Fibroblast of lung (primary cell): ENCODE measurements around the gene NOPCHAP1. TPM values are rescaled to one million over a fixed set of nuclear protein-coding genes. Genes with fewer than 3 reads are reported as not detected.

Source experiments
- DNase-seq, 2 donors: peaks; one replicate each; pipeline versions ENCODE4 v3.0.0 to v3.0.0-alpha.2; 2010; ENCODE audit warnings: low read depth in 2 of 2
- H2AFZ ChIP-seq: 2 replicates; pipeline ENCODE4 v1.5.1; 2012; ENCODE audit warnings: low read length, control low read depth, inconsistent platforms
- H3K27ac ChIP-seq: 2 replicates; pipeline ENCODE4 v1.5.1; 2011; ENCODE audit warnings: low read length, control low read depth; ENCODE audit not compliant: insufficient read depth
- H3K27me3 ChIP-seq: 2 replicates; pipeline ENCODE4 v1.5.1; 2011; ENCODE audit warnings: mild to moderate bottlenecking, low read length; ENCODE audit not compliant: control insufficient read depth, insufficient read depth
- H3K36me3 ChIP-seq: 2 replicates; pipeline ENCODE4 v1.5.1; 2011; ENCODE audit warnings: low read length; ENCODE audit not compliant: control insufficient read depth, insufficient read depth
- H3K4me1 ChIP-seq: 2 replicates; pipeline ENCODE4 v1.5.1; 2011; ENCODE audit warnings: low read length; ENCODE audit not compliant: control insufficient read depth, insufficient read depth; ENCODE audit errors: extremely low read depth
- H3K4me2 ChIP-seq: 2 replicates; pipeline ENCODE4 v1.5.1; 2011; ENCODE audit warnings: low read length, control low read depth; ENCODE audit not compliant: insufficient read depth; ENCODE audit errors: extremely low read depth
- H3K4me3 ChIP-seq, 4 experiments: fragments of 200-600 bp in 1 of 4; sonication (generic) in 1 of 4; replicated peaks in 1 of 4; 2 replicates each; pipeline ENCODE4 v1.5.1; 2011 to 2016; ENCODE audit warnings: low read length in 4 of 4, low read depth in 3 of 4, mild to moderate bottlenecking in 3 of 4, control low read depth in 2 of 4, inconsistent platforms in 1 of 4, mixed read lengths in 1 of 4; ENCODE audit not compliant: insufficient read depth in 1 of 4; ENCODE audit errors: control extremely low read depth in 1 of 4
- H3K79me2 ChIP-seq: 2 replicates; pipeline ENCODE4 v1.5.1; 2012; ENCODE audit warnings: mild to moderate bottlenecking, low read length, inconsistent platforms; ENCODE audit not compliant: control insufficient read depth, insufficient read depth
- H3K9ac ChIP-seq: 2 replicates; pipeline ENCODE4 v1.5.1; 2011; ENCODE audit warnings: mild to moderate bottlenecking, low read length, control low read depth; ENCODE audit not compliant: insufficient read depth
- H3K9me3 ChIP-seq: 2 replicates; pipeline ENCODE4 v1.5.1; 2012; ENCODE audit warnings: low read depth, low read length; ENCODE audit not compliant: control insufficient read depth, insufficient read depth
- H4K20me1 ChIP-seq: 2 replicates; pipeline ENCODE4 v1.5.1; 2011; ENCODE audit warnings: low read length; ENCODE audit not compliant: control insufficient read depth, insufficient read depth; ENCODE audit errors: extremely low read depth
- CTCF ChIP-seq, 2 donors: IDR thresholded peaks in 1 of 2; conservative IDR thresholded peaks in 1 of 2; 1 replicate in 1 of 2; 2 replicates in 1 of 2; pipeline ENCODE4 v1.5.1; 2011 to 2012; ENCODE audit warnings: low read length in 2 of 2, control low read depth in 1 of 2, inconsistent platforms in 1 of 2, low read depth in 1 of 2, mild to moderate bottlenecking in 1 of 2
- EZH2 ChIP-seq: IDR thresholded peaks from 2 replicates; pipeline ENCODE4 v1.5.1; 2012; ENCODE audit warnings: low read length, control low read depth, mild to moderate bottlenecking; ENCODE audit errors: missing control alignments
- polyA minus RNA-seq: library from RNA; depleted of rRNA, polyadenylated mRNA; stranded (reverse); fragments of >200 nt; gene quantifications from 2 replicates; pipeline ENCODE4 v1.2.3, GENCODE V29; 2011; ENCODE audit warnings: low replicate concordance
- polyA plus RNA-seq, 2 donors: library from polyadenylated mRNA; depleted of rRNA in 1 of 2; stranded (reverse) in 1 of 2; unstranded in 1 of 2; fragments of >200 nt; gene quantifications; 2 replicates each; pipeline ENCODE4 v1.2.1, GENCODE V29; 2011 to 2012; ENCODE audit warnings: missing spikeins in 1 of 2
- total RNA-seq: library from RNA; depleted of rRNA; stranded (reverse); fragments of >200 nt; gene quantifications from 2 replicates; pipeline ENCODE4 v1.2.1, GENCODE V29; 2014

The NOPCHAP1 gene
- total RNA-seq: 6.4 and 12.2 TPM in 2 replicates
- polyA plus RNA-seq: 4.2 and 7.1 TPM in 2 replicates
- polyA plus RNA-seq (2012): 15.3 and 21.4 TPM in 2 replicates
- 2.6 and 5.0 TPM in 2 replicates for polyA minus RNA-seq

GRCh38 chr12:104986022-104986941 lies at the start of gene NOPCHAP1:
NOPCHAP1 (plus strand) TSS chr12:104986316; CDS start chr12:104986353, 37 bp downstream.
- peak; percentile 78 to 81 for DNase-seq
- no peaks in the 10 kb centered on the region for H3K9me3 ChIP-seq
- TF ChIP-seq EZH2: no peak
- no peak for TF ChIP-seq CTCF (conservative IDR thresholded peaks at IDR 0.05 in 1 of 2, IDR thresholded peaks at IDR 0.05 in 1 of 2; ENCODE audit: low read depth in 1 of 2, low read length in 2 of 2)
- H3K4me2 ChIP-seq: peak within 1 kb of the TSS; percentile 62
- no peaks in the 10 kb centered on the region for H3K36me3 ChIP-seq
- H3K27me3 ChIP-seq: no peaks in the 10 kb centered on the region
- H3K27ac ChIP-seq: peak within 1 kb of the TSS; percentile 56
- H3K79me2 ChIP-seq: peaks cover 3% of the 10 kb centered on the region
- no peaks in the 10 kb centered on the region for H3K4me1 ChIP-seq
- peak within 1 kb of the TSS; percentile 79 for H3K9ac ChIP-seq
- peak within 1 kb of the TSS; percentile 97 for H2AFZ ChIP-seq
- peak within 1 kb of the TSS; percentile 80 to 88 (median 83) for H3K4me3 ChIP-seq
- no peaks in the 10 kb centered on the region for H4K20me1 ChIP-seq

GRCh38 chr12:104938371-104938770 lies 47.7 kb upstream of the NOPCHAP1 start:
- no peaks in the 10 kb centered on the region for H3K4me1 ChIP-seq
- H3K27ac ChIP-seq: no peak overlapping the region
- TF ChIP-seq CTCF (conservative IDR thresholded peaks at IDR 0.05 in 1 of 2, IDR thresholded peaks at IDR 0.05 in 1 of 2; ENCODE audit: low read depth in 1 of 2, low read length in 2 of 2) (no peak), EZH2 (no peak)
- no peaks in the 10 kb centered on the region for H3K9me3 ChIP-seq
- no peak overlapping the region for H3K4me2 ChIP-seq
- no peaks in the 10 kb centered on the region for H3K27me3 ChIP-seq
- H3K9ac ChIP-seq: no peak overlapping the region
- no peak for DNase-seq
- H2AFZ ChIP-seq: no peak overlapping the region
- no peaks in the 10 kb centered on the region for H3K79me2 ChIP-seq
- H3K4me3 ChIP-seq: no peak overlapping the region
- H3K36me3 ChIP-seq: no peaks in the 10 kb centered on the region
- H4K20me1 ChIP-seq: no peaks in the 10 kb centered on the region

- no peak overlapping the region for H2AFZ ChIP-seq
- H3K27me3 ChIP-seq: no peaks in the 10 kb centered on the region
- DNase-seq: no peak
- no peak overlapping the region for H3K4me2 ChIP-seq
- no peak for TF ChIP-seq EZH2
- TF ChIP-seq CTCF (conservative IDR thresholded peaks at IDR 0.05 in 1 of 2, IDR thresholded peaks at IDR 0.05 in 1 of 2; ENCODE audit: low read depth in 1 of 2, low read length in 2 of 2): no peak
- H3K36me3 ChIP-seq: no peaks in the 10 kb centered on the region
- no peaks in the 10 kb centered on the region for H4K20me1 ChIP-seq
- H3K4me3 ChIP-seq: no peak overlapping the region
- H3K27ac ChIP-seq: no peak overlapping the region
- no peaks in the 10 kb centered on the region for H3K4me1 ChIP-seq
- H3K79me2 ChIP-seq: no peaks in the 10 kb centered on the region
- H3K9me3 ChIP-seq: no peaks in the 10 kb centered on the region
- no peak overlapping the region for H3K9ac ChIP-seq
Observed at GRCh38 chr12:104939089-104939488, 47.0 kb upstream of the NOPCHAP1 start.
